Gastrocnemius medialis (tissue), 4 donors: ENCODE results near the gene ROBO3.

Experiments
- POLR2A ChIP-seq, 2 donors: fragments of 450-650 bp; IDR thresholded peaks; one replicate each; pipeline ENCODE4 v1.6.1; 2017; ENCODE audit warnings: antibody characterized with exemption in 2 of 2, mild to moderate bottlenecking in 2 of 2, moderate library complexity in 2 of 2
- TF ChIP-seq, protein P1 (sequence below), 5 experiments: fragments of 450-650 bp in 3 of 5; fragments of 200-600 bp in 2 of 5; sonication (generic) in 2 of 5; IDR thresholded peaks in 4 of 5; conservative IDR thresholded peaks in 1 of 5; 1 replicate in 4 of 5; 2 replicates in 1 of 5; pipeline ENCODE4 v1.5.1; 2016 to 2019; ENCODE audit warnings: antibody characterized with exemption in 5 of 5, mild to moderate bottlenecking in 3 of 5, moderate library complexity in 3 of 5

DNA sequence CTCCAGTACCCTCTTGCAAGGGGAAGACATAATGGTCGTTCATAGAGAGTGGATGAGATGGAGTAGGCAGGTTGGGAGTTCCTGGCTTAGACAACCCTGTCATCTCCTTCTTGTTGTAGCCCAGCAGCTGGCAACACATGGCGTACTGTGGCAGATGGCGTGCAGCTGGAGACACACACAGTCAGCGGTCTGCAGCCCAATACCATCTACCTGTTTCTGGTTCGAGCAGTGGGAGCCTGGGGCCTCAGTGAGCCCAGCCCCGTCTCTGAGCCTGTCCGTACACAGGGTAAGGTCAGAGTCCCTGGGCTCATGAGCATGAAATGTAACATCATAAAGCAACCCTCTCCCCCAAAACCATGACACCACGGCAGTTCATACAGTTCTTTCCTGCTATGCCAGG lies 8.7 kb downstream of the ROBO3 start:
- TF ChIP-seq, protein P1, sequence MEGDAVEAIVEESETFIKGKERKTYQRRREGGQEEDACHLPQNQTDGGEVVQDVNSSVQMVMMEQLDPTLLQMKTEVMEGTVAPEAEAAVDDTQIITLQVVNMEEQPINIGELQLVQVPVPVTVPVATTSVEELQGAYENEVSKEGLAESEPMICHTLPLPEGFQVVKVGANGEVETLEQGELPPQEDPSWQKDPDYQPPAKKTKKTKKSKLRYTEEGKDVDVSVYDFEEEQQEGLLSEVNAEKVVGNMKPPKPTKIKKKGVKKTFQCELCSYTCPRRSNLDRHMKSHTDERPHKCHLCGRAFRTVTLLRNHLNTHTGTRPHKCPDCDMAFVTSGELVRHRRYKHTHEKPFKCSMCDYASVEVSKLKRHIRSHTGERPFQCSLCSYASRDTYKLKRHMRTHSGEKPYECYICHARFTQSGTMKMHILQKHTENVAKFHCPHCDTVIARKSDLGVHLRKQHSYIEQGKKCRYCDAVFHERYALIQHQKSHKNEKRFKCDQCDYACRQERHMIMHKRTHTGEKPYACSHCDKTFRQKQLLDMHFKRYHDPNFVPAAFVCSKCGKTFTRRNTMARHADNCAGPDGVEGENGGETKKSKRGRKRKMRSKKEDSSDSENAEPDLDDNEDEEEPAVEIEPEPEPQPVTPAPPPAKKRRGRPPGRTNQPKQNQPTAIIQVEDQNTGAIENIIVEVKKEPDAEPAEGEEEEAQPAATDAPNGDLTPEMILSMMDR (IDR thresholded peaks at IDR 0.05 in 4 of 5, conservative IDR thresholded peaks at IDR 0.05 in 1 of 5): no peak
- no peak for TF ChIP-seq POLR2A (IDR thresholded peaks at IDR 0.05)
